DMS53 treated with DMSO at 0.1 percent for 48 hours (cell line): ENCODE measurements around the gene BOLA3.
"Not testable (repeated sequence)": the region's sequence is repeated elsewhere in the genome, so short reads cannot be mapped to it uniquely, and the experiment has no call there.

Experiments
- DNase-seq: peaks from one replicate; lab custom pipeline; 2025; ENCODE audit not compliant: unreplicated experiment; lab: John Stamatoyannopoulos, UW

BOLA3 gene

GRCh38 chr2:74149570-74150319 lies 2.0 kb upstream of the BOLA3 start:
- no peak for DNase-seq

- DNase-seq = no peak
Measured at GRCh38 chr2:74149247-74149525, 1.5 kb upstream of the BOLA3 start.

- no peak for DNase-seq
Measured at GRCh38 chr2:74148457-74149246, 940 bp upstream of the BOLA3 start.

GRCh38 chr2:74146929-74147726 lies 584 bp downstream of the BOLA3 start:
- no peak for DNase-seq

- no peak for DNase-seq
Measured at GRCh38 chr2:74142340-74142739, 5.4 kb downstream of the BOLA3 start.

GRCh38 chr2:74138600-74139323 lies 8.9 kb downstream of the BOLA3 start:
- DNase-seq = no peak

GRCh38 chr2:74137651-74138599 lies 9.8 kb downstream of the BOLA3 start:
- no peak for DNase-seq

GRCh38 chr2:74131901-74132300 lies 15.8 kb downstream of the BOLA3 start:
- no peak for DNase-seq

GRCh38 chr2:74130211-74130995 lies 17.3 kb downstream of the BOLA3 start:
- DNase-seq = peak; percentile 21

GRCh38 chr2:74128206-74128605 lies 19.5 kb downstream of the BOLA3 start:
- DNase-seq = no peak

GRCh38 chr2:74123955-74124354 lies 23.8 kb downstream of the BOLA3 start:
- DNase-seq = not testable (repeated sequence)

- DNase-seq = not testable (repeated sequence)
Measured at GRCh38 chr2:74121846-74122245, 25.9 kb downstream of the BOLA3 start.

- peak; percentile 82 for DNase-seq
Measured at GRCh38 chr2:74119912-74120825, 27.5 kb downstream of the BOLA3 start.

- DNase-seq = peak; percentile 1
Measured at GRCh38 chr2:74119339-74119738, 28.4 kb downstream of the BOLA3 start.

GRCh38 chr2:74111380-74111779 lies 36.3 kb downstream of the BOLA3 start:
- no peak for DNase-seq

- DNase-seq = no peak
Measured at GRCh38 chr2:74110537-74110936, 37.2 kb downstream of the BOLA3 start.

GRCh38 chr2:74109551-74109950 lies 38.2 kb downstream of the BOLA3 start:
- no peak for DNase-seq

- DNase-seq = no peak
Measured at GRCh38 chr2:74107071-74107470, 40.6 kb downstream of the BOLA3 start.
